Measurements from ENCODE around the gene C1orf50.
"Not testable (repeated sequence)": the region's sequence is repeated elsewhere in the genome, so short reads cannot be mapped to it uniquely, and the experiment has no call there.

The C1orf50 gene

DNA sequence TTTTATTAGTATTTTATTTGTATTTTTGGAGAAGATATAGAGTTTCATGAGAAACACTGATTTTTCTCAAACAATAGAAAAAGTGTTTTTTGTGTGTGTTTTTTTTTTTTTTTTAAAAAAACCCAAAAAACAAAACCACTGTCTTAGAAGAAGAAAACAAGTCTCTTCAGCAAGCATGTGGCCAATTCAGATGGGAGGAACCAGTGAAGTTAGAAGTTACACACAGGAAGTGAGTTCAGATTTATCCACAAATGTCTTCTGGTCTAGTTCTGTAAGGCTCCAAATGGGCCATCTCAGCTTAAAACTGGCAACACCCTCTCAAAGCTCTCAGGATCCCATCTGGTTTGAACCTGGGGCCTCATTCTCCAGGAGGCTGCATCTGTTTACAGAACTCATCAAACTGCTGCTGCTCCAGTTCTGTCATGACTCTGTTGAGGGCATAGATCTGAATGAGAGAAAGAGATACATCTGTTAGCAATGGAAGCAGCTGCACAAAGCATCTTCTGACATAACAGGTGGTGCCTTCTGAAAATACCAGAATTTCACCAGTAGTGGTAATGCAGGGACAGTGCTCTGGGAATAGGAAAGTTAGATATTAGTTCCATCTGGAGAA lies 40.1 kb downstream of the C1orf50 start:
- peak; percentile 37 for DNase-seq

GRCh38 chr1:42814815-42815214 lies 47.8 kb downstream of the C1orf50 start:
- not testable (repeated sequence) for DNase-seq

- peak; percentile 45 for DNase-seq
Measured at GRCh38 chr1:42815941-42816584, 49.0 kb downstream of the C1orf50 start.

GRCh38 chr1:42816585-42817439 lies 49.8 kb downstream of the C1orf50 start, which contains the start of the genes ERMAP and SVBP:
Gene ERMAP, plus strand, starts transcription at chr1:42817122. Its CDS starts 13,327 bp downstream, at chr1:42830449.
Gene SVBP, minus strand, starts transcription at chr1:42817397. Its CDS starts 853 bp downstream, at chr1:42816544.
- DNase-seq = peak; percentile 96

GRCh38 chr1:42817440-42817767 lies 50.4 kb downstream of the C1orf50 start:
- DNase-seq = no peak

- no peak for DNase-seq
Measured at GRCh38 chr1:42817976-42818375, 50.9 kb downstream of the C1orf50 start.

DNA sequence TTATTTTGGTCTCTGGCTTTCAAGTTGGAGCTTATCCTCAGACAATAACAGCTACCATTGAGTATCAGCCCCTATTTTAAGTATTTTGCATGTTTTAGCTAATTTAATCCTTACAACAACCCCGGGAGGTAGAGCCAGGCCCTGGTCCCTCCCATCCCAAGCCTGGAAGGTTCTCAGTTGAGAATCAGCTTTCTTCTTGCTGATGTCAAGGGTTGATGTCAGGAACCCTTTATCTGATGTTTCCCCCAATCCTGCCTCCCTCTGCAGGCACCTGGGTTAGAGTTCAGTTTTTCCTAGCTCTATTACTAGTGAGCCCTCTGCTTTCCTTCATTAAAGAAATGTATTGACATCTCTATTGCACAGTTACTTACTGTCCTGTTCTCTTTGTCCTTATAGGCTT lies 53.8 kb downstream of the C1orf50 start:
- DNase-seq = no peak

- no peak for DNase-seq
Measured at GRCh38 chr1:42821690-42822089, 54.6 kb downstream of the C1orf50 start.

DNA sequence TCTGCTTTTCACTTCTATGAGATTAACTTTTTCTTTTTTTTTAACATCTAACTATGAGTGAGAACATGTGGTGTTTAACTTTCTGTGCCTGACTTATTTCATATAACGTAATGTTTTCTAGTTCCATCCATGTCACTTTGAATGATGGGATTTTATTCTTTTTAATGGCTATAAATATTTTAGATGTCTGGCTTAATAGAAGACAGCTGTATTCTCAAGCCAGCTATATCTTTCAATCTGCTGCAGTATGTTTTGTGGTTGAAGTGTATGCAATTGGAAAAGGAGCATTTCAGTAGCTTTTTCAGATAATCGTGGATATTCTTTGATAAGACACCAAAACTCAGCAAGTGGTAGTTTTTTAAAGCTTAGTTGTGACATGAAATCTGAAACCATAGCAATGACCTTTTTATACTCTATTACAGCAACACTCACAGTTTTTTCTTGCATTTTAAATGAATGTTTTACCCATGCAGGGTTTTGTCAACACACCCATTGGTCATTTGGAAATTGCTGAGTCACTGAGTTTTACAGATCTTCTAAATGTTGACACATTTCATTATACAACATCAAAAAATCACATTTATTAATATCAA lies 55.8 kb downstream of the C1orf50 start:
- DNase-seq = no peak

GRCh38 chr1:42824481-42825035 lies 57.5 kb downstream of the C1orf50 start:
- no peak for DNase-seq

- DNase-seq = no peak
Measured at GRCh38 chr1:42825036-42825851, 58.2 kb downstream of the C1orf50 start.

Data from right hindlimb (tissue), 1 donor.